Measurements from ENCODE around the gene FNDC10. TPM values are rescaled to one million over a fixed set of nuclear protein-coding genes. Genes with fewer than 3 reads are reported as not detected.
"Not testable (repeated sequence)": the region's sequence is repeated elsewhere in the genome, so short reads cannot be mapped to it uniquely, and the experiment has no call there.

The FNDC10 gene
- total and polyA plus RNA-seq, 4 donors = 0.38 to 3.0 (median 0.83) TPM

GRCh38 chr1:1598720-1599029 lies 1.3 kb downstream of the FNDC10 start:
- WGBS, 2 donors = 67 to 77% methylated on average over 13 of the region's 13 CpGs
- Histone ChIP-seq H3K36me3 (ENCODE audit: control insufficient read depth in 1 of 2, insufficient read depth in 2 of 2, low read length in 1 of 2) (no peaks in the 10 kb centered on the region), H3K4me1 (ENCODE audit: control insufficient read depth in 1 of 2, insufficient read depth in 2 of 2, low read length in 2 of 2) (no peaks in the 10 kb centered on the region), H3K4me3 (ENCODE audit: low read length in 2 of 2) (no peak overlapping the region), H3K27me3 (ENCODE audit: control insufficient read depth in 1 of 2, insufficient read depth in 2 of 2, low read length in 1 of 2) (no peaks in the 10 kb centered on the region), H3K9me3 (ENCODE audit: control insufficient read depth, low read length) (no peaks in the 10 kb centered on the region), H3K27ac (ENCODE audit: low read depth in 1 of 2, low read length in 2 of 2) (no peak overlapping the region)
- DNase-seq (no peak), ATAC-seq (ENCODE audit: low FRiP score) (no peak)
- intact Hi-C loops (cut with DNase I) = no loop called here

- no peak overlapping the region for H3K27ac ChIP-seq (ENCODE audit: low read depth in 1 of 2, low read length in 2 of 2)
- H3K27me3 ChIP-seq (ENCODE audit: control insufficient read depth in 1 of 2, insufficient read depth in 2 of 2, low read length in 1 of 2) = no peaks in the 10 kb centered on the region
- DNase-seq (no peak), ATAC-seq (ENCODE audit: low FRiP score) (no peak)
- no peaks in the 10 kb centered on the region for H3K36me3 ChIP-seq (ENCODE audit: control insufficient read depth in 1 of 2, insufficient read depth in 2 of 2, low read length in 1 of 2)
- 85 to 86% methylated on average over 28 of the region's 28 CpGs for WGBS, 2 donors
- intact Hi-C loops (cut with DNase I) = no loop called here
- H3K9me3 ChIP-seq (ENCODE audit: control insufficient read depth, low read length) = no peaks in the 10 kb centered on the region
- H3K4me1 ChIP-seq (ENCODE audit: control insufficient read depth in 1 of 2, insufficient read depth in 2 of 2, low read length in 2 of 2) = no peaks in the 10 kb centered on the region
- H3K4me3 ChIP-seq (ENCODE audit: low read length in 2 of 2) = no peak overlapping the region
These were observed 1.8 kb downstream of the FNDC10 start for GRCh38 chr1:1598051-1598719.

- no peak overlapping the region for H3K4me3 ChIP-seq (ENCODE audit: low read length in 2 of 2)
- H3K36me3 ChIP-seq (ENCODE audit: control insufficient read depth in 1 of 2, insufficient read depth in 2 of 2, low read length in 1 of 2) = no peaks in the 10 kb centered on the region
- DNase-seq (no peak), ATAC-seq (ENCODE audit: low FRiP score) (no peak)
- no peak overlapping the region for H3K27ac ChIP-seq (ENCODE audit: low read depth in 1 of 2, low read length in 2 of 2)
- 11 to 14% methylated on average over 14 to 16 of the region's 16 CpGs for WGBS, 2 donors
- H3K27me3 ChIP-seq (ENCODE audit: control insufficient read depth in 1 of 2, insufficient read depth in 2 of 2, low read length in 1 of 2) = no peaks in the 10 kb centered on the region
- intact Hi-C loops (cut with DNase I) = no loop called here
- H3K9me3 ChIP-seq (ENCODE audit: control insufficient read depth, low read length) = no peaks in the 10 kb centered on the region
- H3K4me1 ChIP-seq (ENCODE audit: control insufficient read depth in 1 of 2, insufficient read depth in 2 of 2, low read length in 2 of 2) = no peaks in the 10 kb centered on the region
These were observed 2.5 kb downstream of the FNDC10 start for GRCh38 chr1:1597275-1597930.

- DNase-seq (no peak), ATAC-seq (ENCODE audit: low FRiP score) (no peak)
- Histone ChIP-seq H3K9me3 (ENCODE audit: control insufficient read depth, low read length) (no peaks in the 10 kb centered on the region), H3K27me3 (ENCODE audit: control insufficient read depth in 1 of 2, insufficient read depth in 2 of 2, low read length in 1 of 2) (no peaks in the 10 kb centered on the region), H3K36me3 (ENCODE audit: control insufficient read depth in 1 of 2, insufficient read depth in 2 of 2, low read length in 1 of 2) (no peaks in the 10 kb centered on the region), H3K4me3 (ENCODE audit: low read length in 2 of 2) (no peak overlapping the region), H3K27ac (ENCODE audit: low read depth in 1 of 2, low read length in 2 of 2) (no peak overlapping the region), H3K4me1 (ENCODE audit: control insufficient read depth in 1 of 2, insufficient read depth in 2 of 2, low read length in 2 of 2) (no peaks in the 10 kb centered on the region)
- intact Hi-C loops (cut with DNase I) = no loop called here
- 26 to 31% methylated on average over 12 of the region's 12 CpGs for WGBS, 2 donors
These were observed 3.3 kb downstream of the FNDC10 start for GRCh38 chr1:1596493-1597274.

GRCh38 chr1:1595341-1595740 lies 4.6 kb downstream of the FNDC10 start:
- H3K27me3 ChIP-seq (ENCODE audit: control insufficient read depth in 1 of 2, insufficient read depth in 2 of 2, low read length in 1 of 2); ATAC-seq (ENCODE audit: low FRiP score); H3K36me3 ChIP-seq (ENCODE audit: control insufficient read depth in 1 of 2, insufficient read depth in 2 of 2, low read length in 1 of 2); H3K4me3 ChIP-seq (ENCODE audit: low read length in 2 of 2); H3K4me1 ChIP-seq (ENCODE audit: control insufficient read depth in 1 of 2, insufficient read depth in 2 of 2, low read length in 2 of 2); intact Hi-C loops (cut with DNase I); H3K27ac ChIP-seq (ENCODE audit: low read depth in 1 of 2, low read length in 2 of 2); H3K9me3 ChIP-seq (ENCODE audit: control insufficient read depth, low read length); DNase-seq: not testable (repeated sequence)
- 84 to 85% methylated on average over 2 of the region's 2 CpGs for WGBS, 2 donors

- no peak for ATAC-seq (ENCODE audit: low FRiP score)
- no peaks in the 10 kb centered on the region for H3K4me1 ChIP-seq (ENCODE audit: control insufficient read depth in 1 of 2, insufficient read depth in 2 of 2, low read length in 2 of 2)
- H3K36me3 ChIP-seq (ENCODE audit: control insufficient read depth in 1 of 2, insufficient read depth in 2 of 2, low read length in 1 of 2) = no peaks in the 10 kb centered on the region
- 68 to 71% methylated on average over 10 of the region's 10 CpGs for WGBS, 2 donors
- no peak overlapping the region for H3K4me3 ChIP-seq (ENCODE audit: low read length in 2 of 2)
- no peaks in the 10 kb centered on the region for H3K27me3 ChIP-seq (ENCODE audit: control insufficient read depth in 1 of 2, insufficient read depth in 2 of 2, low read length in 1 of 2)
- DNase-seq = no peak
- intact Hi-C loops (cut with DNase I) = no loop called here
- no peaks in the 10 kb centered on the region for H3K9me3 ChIP-seq (ENCODE audit: control insufficient read depth, low read length)
- no peak overlapping the region for H3K27ac ChIP-seq (ENCODE audit: low read depth in 1 of 2, low read length in 2 of 2)
These were observed 5.2 kb downstream of the FNDC10 start for GRCh38 chr1:1594602-1595260.

- no peak for DNase-seq
- 84 to 87% methylated on average over 24 of the region's 24 CpGs for WGBS, 2 donors
- Histone ChIP-seq H3K36me3 (ENCODE audit: control insufficient read depth in 1 of 2, insufficient read depth in 2 of 2, low read length in 1 of 2) (no peaks in the 10 kb centered on the region), H3K27ac (ENCODE audit: low read depth in 1 of 2, low read length in 2 of 2) (no peak overlapping the region), H3K27me3 (ENCODE audit: control insufficient read depth in 1 of 2, insufficient read depth in 2 of 2, low read length in 1 of 2) (no peaks in the 10 kb centered on the region), H3K4me3 (ENCODE audit: low read length in 2 of 2) (no peak overlapping the region), H3K9me3 (ENCODE audit: control insufficient read depth, low read length) (no peaks in the 10 kb centered on the region), H3K4me1 (ENCODE audit: control insufficient read depth in 1 of 2, insufficient read depth in 2 of 2, low read length in 2 of 2) (no peaks in the 10 kb centered on the region)
- no peak for ATAC-seq (ENCODE audit: low FRiP score)
- intact Hi-C loops (cut with DNase I) = no loop called here
These were observed 5.9 kb downstream of the FNDC10 start for GRCh38 chr1:1593834-1594601.

- 87 to 92% methylated on average over 13 of the region's 13 CpGs for WGBS, 2 donors
These were observed 8.5 kb downstream of the FNDC10 start for GRCh38 chr1:1591452-1591851.

More at GRCh38 chr1:1591452-1591851, 8.5 kb downstream of the FNDC10 start:
- no peaks in the 10 kb centered on the region for H3K36me3 ChIP-seq (ENCODE audit: control insufficient read depth in 1 of 2, insufficient read depth in 2 of 2, low read length in 1 of 2)
- H3K4me3 ChIP-seq (ENCODE audit: low read length in 2 of 2) = no peak overlapping the region
- no peaks in the 10 kb centered on the region for H3K9me3 ChIP-seq (ENCODE audit: control insufficient read depth, low read length)
- no peak overlapping the region for H3K27ac ChIP-seq (ENCODE audit: low read depth in 1 of 2, low read length in 2 of 2)
- no peaks in the 10 kb centered on the region for H3K27me3 ChIP-seq (ENCODE audit: control insufficient read depth in 1 of 2, insufficient read depth in 2 of 2, low read length in 1 of 2)
- intact Hi-C loops (cut with DNase I) = no loop called here
- H3K4me1 ChIP-seq (ENCODE audit: control insufficient read depth in 1 of 2, insufficient read depth in 2 of 2, low read length in 2 of 2) = no peaks in the 10 kb centered on the region
- ATAC-seq (ENCODE audit: low FRiP score) (no peak), DNase-seq (no peak)

Data from aorta (tissue), 5 donors.